ENCODE results near the gene ZFYVE28.

Gene ZFYVE28

DNA sequence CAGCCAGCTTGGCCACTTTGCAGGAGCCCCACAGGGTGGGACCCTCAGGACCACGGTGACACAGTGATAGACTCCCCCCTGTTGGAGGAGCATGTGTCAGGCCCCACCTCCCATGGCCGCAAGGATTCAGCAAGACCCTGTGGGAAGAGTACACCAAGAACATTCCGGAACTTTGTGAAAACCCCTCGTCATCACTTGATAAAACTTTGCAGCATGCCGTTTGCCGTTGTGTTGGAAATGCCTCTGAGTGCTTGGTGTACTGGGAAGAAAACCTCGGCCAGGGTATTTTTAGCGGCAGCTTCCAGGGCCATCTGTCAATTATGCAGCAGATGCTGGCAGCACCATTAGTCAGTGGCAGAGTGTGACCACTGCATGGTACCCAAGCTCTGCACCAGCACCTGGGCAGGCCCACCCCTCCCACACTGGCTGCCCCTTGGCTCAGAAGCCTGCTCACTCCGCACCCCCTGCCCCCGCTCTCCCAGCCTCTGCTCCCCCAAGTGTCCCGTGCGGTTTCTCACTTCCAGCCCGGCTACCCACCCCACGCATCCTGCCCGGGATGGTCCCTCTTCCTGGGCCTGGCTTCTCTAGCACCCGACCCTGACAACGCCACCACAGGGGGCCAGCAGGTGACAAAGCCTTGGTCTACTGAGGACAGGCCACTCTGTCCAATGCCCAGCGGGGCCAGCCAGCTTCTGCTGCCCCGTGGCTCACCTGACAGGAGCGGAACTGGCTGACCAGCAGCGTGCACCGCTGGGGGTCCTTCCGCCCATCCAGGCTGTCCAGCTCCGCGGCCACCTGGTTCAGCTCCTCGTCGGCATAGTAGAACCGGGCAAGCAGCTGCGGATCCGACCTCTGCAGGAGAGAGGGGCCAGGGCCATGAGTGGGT, 65.0 kb downstream of the ZFYVE28 start:
- no peak for DNase-seq (ENCODE audit: low read depth in 1 of 2, low spot score in 1 of 2)

DNA sequence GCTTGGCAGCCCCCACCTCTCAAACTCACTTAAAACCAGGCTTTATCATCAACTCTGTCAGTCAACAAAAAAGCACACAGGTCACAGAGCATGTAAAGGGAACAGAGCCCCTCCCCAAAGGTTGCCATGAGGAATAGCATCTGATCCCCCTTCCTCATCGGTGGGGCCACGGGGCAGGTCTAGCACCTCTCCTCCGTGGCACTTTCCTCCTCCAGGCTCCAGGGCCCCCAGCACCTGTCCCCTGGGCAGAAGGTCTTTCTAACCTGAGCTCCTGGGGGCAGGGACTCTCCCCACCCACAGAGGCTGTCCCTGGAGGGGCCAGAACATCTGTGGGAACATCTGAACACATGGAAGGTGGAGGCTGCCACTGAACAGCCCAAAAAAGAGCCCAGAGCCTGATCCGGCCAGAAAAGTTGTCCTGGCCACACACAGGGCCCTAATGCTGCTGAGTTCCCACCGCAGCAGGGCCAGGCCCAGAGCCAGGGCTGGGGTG, 65.7 kb downstream of the ZFYVE28 start:
- no peak for DNase-seq (ENCODE audit: low read depth in 1 of 2, low spot score in 1 of 2)

DNA sequence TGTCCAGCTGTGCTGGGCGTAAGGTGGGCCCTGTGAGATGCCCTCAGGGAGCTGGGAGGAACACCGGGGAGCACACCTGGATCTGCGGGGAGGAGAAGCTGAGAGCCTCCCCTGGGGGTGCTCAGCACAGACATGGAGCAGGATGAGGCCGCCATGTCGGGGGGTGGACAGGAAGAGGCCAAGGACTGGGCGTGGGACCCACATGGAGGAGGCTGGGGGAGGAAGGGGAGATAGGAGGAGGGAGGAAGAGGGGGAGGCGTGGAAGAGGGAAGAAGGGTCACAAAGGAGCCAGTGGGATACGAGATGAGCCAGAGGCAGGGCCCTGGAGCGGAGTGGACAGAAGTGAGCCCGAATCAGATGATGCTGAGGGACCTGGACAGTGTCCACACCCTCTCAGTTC, 66.3 kb downstream of the ZFYVE28 start:
- DNase-seq (ENCODE audit: low read depth in 1 of 2, low spot score in 1 of 2): no peak

GRCh38 chr4:2350982-2351381, 67.5 kb downstream of the ZFYVE28 start:
- DNase-seq (ENCODE audit: low read depth in 1 of 2, low spot score in 1 of 2): no peak

GRCh38 chr4:2348786-2349185, 69.7 kb downstream of the ZFYVE28 start:
- DNase-seq (ENCODE audit: low read depth in 1 of 2, low spot score in 1 of 2): no peak

DNA sequence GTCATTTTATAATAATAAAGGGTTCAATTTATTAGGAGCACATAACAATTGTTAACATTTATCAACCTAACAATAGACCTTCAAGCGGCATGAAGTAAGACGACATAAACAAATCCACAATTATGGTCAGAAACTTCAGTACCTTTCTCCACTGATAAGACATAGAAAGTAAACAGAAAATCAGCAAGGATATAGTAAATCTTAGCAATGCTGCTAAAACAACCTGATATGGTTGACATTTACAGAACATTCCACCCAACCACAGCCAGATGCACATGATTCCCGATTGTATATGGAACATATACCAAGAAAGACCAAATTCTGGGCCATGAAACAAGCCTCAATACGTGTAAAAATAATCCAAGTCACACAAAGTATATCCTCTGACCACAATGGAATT, 71.3 kb downstream of the ZFYVE28 start:
- no peak for DNase-seq (ENCODE audit: low read depth in 1 of 2, low spot score in 1 of 2)

DNA sequence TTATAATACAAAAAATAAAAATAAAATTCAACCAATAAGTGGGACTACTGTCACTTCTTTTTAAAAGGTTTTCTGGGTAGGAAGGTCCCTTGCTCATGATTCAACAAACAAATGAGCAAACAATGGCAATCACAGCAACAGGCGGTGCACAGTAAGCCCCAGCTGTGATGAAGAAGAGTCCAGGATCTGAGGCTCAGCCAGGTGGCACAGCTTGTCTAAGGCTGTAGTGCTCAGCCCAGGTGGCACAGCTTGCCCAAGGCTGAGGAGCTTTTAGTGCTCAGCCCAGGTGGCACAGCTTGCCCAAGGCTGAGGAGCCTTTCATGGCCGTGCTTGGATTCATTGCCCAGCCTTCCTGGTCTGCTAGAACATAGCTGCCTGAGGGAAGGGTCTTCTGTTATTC, 75.0 kb downstream of the ZFYVE28 start:
- no peak for DNase-seq (ENCODE audit: low read depth in 1 of 2, low spot score in 1 of 2)

GRCh38 chr4:2341911-2342652, 76.4 kb downstream of the ZFYVE28 start:
- no peak for DNase-seq (ENCODE audit: low read depth in 1 of 2, low spot score in 1 of 2)

DNA sequence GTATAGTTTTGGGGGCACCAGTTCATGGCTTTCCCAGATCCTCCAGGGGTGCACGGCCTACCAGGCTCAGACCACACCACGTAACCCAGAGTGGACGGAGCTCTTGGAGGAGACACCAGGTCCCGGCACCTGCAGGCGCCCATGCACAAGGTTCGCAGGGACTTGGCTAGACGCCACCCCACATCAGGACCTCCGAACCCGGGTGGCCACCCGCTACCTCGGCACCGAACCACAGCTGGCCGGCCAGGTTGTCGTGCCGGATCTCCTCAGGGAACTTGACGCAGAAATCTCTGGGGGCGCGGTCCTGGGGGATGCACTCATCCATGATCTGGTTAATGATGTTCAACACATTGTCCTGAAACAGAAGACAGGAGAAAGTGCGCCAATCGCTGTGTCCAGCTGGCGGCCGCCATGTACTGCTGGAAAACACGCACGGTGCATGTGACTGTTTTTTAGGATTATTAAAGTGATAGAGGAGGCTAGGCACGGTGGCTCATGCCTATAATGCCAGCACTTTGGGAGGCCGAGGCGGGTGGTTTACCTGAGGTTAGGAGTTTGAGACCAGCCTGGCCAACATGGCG, 77.1 kb downstream of the ZFYVE28 start:
- DNase-seq (ENCODE audit: low read depth in 1 of 2, low spot score in 1 of 2): no peak

DNA sequence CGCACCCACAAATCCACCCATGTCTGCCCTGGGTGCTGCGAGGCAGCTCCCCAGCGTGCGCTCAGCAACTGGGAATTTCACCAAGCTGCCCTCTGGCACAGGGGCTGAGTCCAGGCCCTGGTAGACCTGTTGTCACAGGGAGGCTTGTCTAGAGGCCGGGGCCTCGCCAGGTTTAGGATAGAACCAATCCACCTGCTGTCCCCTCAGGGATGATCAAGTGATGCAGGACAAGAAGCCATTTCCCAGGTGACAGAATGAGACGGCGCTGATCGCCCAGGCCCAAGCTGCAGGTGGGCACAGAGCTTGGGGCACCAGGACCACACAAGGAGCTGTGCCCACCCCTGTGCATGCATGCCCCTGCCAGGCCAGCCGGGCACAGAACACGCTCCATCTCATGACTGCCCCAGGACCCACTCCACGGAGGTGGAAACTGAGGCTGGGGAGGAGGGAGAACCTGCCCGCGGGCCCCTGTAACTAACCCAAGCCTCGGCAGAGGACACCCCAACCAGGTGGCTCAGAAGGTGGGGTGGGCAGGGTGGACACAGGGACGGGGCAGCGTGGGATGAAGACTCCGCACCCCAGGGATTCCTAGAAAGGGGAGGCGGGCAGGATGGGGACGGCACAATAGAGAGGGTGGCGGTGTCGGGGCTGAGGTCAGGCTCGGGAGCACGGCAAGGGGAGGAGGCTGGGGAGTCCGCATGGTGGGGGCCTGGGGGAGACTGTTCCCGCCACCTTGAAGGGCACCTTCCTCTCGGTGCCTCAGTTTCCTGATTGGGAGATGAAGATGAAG, 78.0 kb downstream of the ZFYVE28 start:
- no peak for DNase-seq (ENCODE audit: low read depth in 1 of 2, low spot score in 1 of 2)

GRCh38 chr4:2339458-2340271, 78.8 kb downstream of the ZFYVE28 start:
- DNase-seq (ENCODE audit: low read depth in 1 of 2, low spot score in 1 of 2): no peak

DNA sequence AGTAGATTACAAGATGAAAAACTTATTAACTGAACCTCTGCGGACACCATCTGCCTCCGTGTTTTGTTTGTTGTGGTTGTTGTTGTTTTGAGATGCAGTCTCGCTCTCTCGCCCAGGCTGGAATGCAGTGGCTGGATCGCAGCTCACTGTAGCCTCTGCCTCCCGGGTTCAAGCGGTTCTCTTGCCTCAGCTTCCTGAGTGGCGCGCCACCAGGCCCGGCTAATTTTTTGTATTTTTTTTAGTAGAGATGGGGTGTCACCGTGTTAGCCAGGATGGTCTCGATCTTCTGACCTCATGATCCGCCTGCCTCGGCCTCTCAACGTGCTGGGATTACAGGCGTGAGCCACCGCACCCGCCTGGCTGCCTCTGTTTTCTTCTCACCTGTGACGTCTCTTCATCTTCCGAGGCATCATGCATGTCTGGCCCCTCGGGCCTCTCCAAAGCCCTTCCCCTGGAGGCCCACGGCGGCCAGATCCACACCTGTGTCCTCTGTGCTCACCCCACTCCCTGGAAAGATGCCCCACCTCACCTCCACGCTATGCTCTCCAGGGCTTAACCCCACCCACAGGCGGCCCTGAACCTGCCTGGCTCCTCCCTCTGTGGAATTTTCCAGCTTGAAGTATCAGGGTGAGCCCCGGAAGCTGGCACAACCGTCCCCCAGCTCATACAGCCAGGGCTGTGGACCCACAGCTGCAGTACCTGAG, 79.5 kb downstream of the ZFYVE28 start:
- no peak for DNase-seq (ENCODE audit: low read depth in 1 of 2, low spot score in 1 of 2)

GRCh38 chr4:2337896-2338295, 80.5 kb downstream of the ZFYVE28 start:
- DNase-seq (ENCODE audit: low read depth in 1 of 2, low spot score in 1 of 2): no peak

DNA sequence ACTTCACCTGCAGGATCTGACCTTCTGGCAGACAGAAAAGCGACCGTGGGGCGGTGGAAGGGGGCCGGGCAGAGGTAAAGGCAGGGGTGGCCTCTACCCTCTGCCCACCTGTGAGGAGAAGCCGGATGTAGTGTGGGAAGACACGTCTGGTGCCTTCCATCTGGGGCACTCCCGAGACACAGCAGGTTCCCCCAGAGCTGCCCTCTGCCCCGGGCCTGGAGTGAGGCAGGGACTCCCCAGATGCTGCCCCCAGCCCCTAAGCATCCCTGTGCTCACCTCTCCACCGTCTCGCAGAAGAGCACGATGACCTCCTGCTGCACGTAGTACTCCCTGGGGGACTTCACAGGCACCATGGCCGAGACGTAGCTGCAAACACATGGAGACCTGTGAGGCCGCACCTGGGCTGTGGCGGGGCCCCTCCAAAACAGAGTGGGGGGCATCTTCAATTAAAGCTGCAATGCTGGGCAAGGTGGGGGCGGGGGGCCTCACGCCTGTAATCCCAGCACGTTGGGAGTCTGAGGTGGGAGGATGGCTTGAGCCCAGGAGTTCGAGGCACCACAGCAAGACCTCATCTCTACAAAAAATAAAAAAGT, 81.2 kb downstream of the ZFYVE28 start:
- no peak for DNase-seq (ENCODE audit: low read depth in 1 of 2, low spot score in 1 of 2)

- DNase-seq (ENCODE audit: low read depth in 1 of 2, low spot score in 1 of 2): no peak
Measured at GRCh38 chr4:2336659-2337058, 81.8 kb downstream of the ZFYVE28 start.

- no peak for DNase-seq (ENCODE audit: low read depth in 1 of 2, low spot score in 1 of 2)
Measured at GRCh38 chr4:2335729-2336101, 82.7 kb downstream of the ZFYVE28 start.

DNA sequence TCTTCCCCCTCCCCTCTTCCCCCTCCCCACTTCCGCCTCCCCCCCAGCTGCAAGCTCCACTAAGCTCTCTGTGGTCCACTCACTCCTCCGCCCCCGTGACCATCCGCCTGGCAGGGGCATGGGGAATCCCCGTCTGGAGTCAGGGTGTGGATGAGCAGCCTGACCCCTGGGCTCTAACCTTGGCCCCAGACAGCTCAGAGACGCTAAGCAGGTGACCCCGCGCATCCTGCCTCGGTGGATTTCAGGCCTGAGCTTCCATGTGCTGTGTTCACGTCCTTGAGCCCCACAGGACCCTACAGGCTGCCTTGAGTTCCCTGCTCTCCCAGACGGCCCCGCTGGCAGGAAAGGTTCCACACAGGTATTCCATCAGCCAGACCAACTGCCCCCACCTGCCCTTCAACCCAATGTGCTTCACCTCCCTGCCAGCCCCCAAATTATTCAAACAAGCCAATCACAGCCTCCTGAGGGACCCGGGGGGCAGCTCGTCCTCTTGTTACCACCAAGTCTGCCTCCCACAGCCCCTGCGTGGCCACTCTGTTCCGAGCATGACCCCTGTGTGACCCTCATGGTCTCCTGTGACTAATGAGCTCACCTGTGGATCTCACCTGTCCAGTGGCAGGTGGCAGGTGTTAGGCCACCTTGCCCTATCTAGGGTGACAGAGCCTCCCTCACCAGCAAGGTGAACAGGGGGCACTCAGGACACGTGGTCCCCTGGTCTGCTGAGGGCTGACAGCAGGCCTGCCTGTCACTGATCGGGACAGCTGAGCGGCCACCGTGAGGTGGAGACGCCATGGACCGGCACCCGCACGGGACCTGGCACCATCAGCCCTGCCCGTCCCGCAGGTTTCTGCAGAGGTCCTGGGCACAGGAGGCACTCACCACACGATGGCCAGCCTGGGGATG, 83.4 kb downstream of the ZFYVE28 start:
- no peak for DNase-seq (ENCODE audit: low read depth in 1 of 2, low spot score in 1 of 2)

- no peak for DNase-seq (ENCODE audit: low read depth in 1 of 2, low spot score in 1 of 2)
Measured at GRCh38 chr4:2333916-2334644, 84.4 kb downstream of the ZFYVE28 start.

All from stimulated activated CD4-positive, alpha-beta T cell treated with anti-CD3 and anti-CD28 coated beads, Interleukin-15, amount 100 ng/mL, for 1 hour (primary cell).